ENCODE measurements around the gene C10orf71.

DNA sequence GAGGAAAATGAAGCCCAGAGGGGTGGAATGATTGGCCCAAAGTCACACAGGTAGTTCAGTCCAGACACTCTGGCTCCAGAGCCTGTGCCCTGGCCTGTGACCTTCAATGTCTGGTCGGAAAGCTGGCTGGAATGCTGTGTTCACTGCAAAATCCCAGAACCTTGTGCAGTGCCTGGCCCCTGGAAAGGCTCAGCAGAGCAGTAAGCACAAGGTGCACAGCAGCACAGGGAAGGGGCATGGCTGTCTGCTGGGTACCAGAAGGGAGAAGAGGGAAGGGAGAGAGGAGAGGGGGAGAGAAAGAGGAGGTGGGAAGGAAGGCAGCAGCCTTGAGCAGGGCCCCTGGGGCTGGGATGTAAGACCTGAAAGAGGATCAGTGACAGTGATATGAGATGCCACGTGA lies 28.4 kb upstream of the C10orf71 start:
- TF ChIP-seq CTCF (IDR thresholded peaks at IDR 0.05; ENCODE audit: low read length) (no peak), EZH2 (IDR thresholded peaks at IDR 0.05; ENCODE audit: borderline replicate concordance, low read length) (no peak)

All from OCI-LY1 (cell line).